ENCODE results near the gene ODF2L. TPM values are rescaled to one million over a fixed set of nuclear protein-coding genes. Genes with fewer than 3 reads are reported as not detected.

ODF2L gene
- total and polyA plus RNA-seq, 9 of the 15 experiments (the other 6 are each of a cell fraction or from before 2014, with no cell fraction given): 2.2 to 6.0 (median 4.7) TPM

- in situ Hi-C loops (cut with MboI): loop anchor here (10.0 kb wide), 1 partner anchor 108 kb away; no protein-coding TSS in a partner anchor
- Histone ChIP-seq H2AFZ (ENCODE audit: low read depth, low read length) (peak overlapping the region; percentile 92), H3K79me2 (ENCODE audit: control insufficient read depth, insufficient read depth, low read length) (no peaks in the 10 kb centered on the region), H3K4me1 (replicated peaks in 1 of 2; ENCODE audit: control insufficient read depth in 2 of 2, insufficient read depth in 2 of 2, low read length in 2 of 2) (peaks cover 0 to 9% of the 10 kb centered on the region in 2 experiments; a peak in 2 of 5 replicates), H3K9me1 (ENCODE audit: control insufficient read depth, insufficient read depth, low read length) (no peaks in the 10 kb centered on the region), H3K36me3 (ENCODE audit: control insufficient read depth, insufficient read depth, low read length) (no peaks in the 10 kb centered on the region), H3K27me3 (ENCODE audit: control insufficient read depth in 2 of 2, insufficient read depth in 2 of 2, low read length in 2 of 2) (peaks cover 0 to 4% of the 10 kb centered on the region in 2 experiments; a peak in 1 of 5 replicates), H3K9ac (ENCODE audit: insufficient read depth in 1 of 2, low read depth in 2 of 2, low read length in 2 of 2) (no peak overlapping the region), H3K9me3 (replicated peaks; ENCODE audit: control insufficient read depth, insufficient read depth, low read depth, low read length) (no peaks in the 10 kb centered on the region), H3K27ac (ENCODE audit: extremely low read depth, low read depth, low read length) (no peak overlapping the region), H3K4me3 (peak overlapping the region; percentile 48), H4K20me1 (replicated peaks; ENCODE audit: control insufficient read depth, insufficient read depth, low read length) (no peaks in the 10 kb centered on the region), H3K4me2 (ENCODE audit: insufficient read depth, low read length) (peak overlapping the region; percentile 79)
- FAIRE-seq: no peak
- ChIA-PET CTCF (ENCODE audit: low intra/inter-chr PET ratio) (no interaction called here), POLR2A (interaction anchor here (1.0 kb wide), 2 partner anchors 11 to 112 kb away, joined by 3 read pairs; no protein-coding TSS in a partner anchor)
- intact Hi-C loops (cut with micrococcal nuclease): no loop called here
- WGBS (ENCODE audit: insufficient coverage, low coverage, missing lambda C conversion rate): 17% methylated on average over 9 of the region's 9 CpGs
- ATAC-seq: no peak
- BruUV-seq (replicated peaks): no TSS peak
- TF ChIP-seq JUN (IDR thresholded peaks at IDR 0.05; ENCODE audit: borderline replicate concordance, low read depth, low read length) (no peak), JUN (CRISPR knock-in tag; IDR thresholded peaks at IDR 0.05; ENCODE audit: borderline replicate concordance) (no peak), PRMT5 (CRISPR knock-in tag; IDR thresholded peaks at IDR 0.05) (no peak), GTF2A2 (tag; IDR thresholded peaks at IDR 0.05) (no peak), ATF1 (CRISPR knock-in tag; IDR thresholded peaks at IDR 0.05) (no peak), ATF1 (tag; IDR thresholded peaks at IDR 0.05) (no peak), CREM (IDR thresholded peaks at IDR 0.05; ENCODE audit: low read depth) (no peak)
- DNase-seq (ENCODE audit: extremely low read depth in 1 of 4, low spot score in 3 of 4): no peak
Observed at GRCh38 chr1:86396498-86396890, 371 bp upstream of the ODF2L start.

- peaks cover 0 to 9% of the 10 kb centered on the region in 2 experiments; a peak in 2 of 5 replicates for H3K4me1 ChIP-seq (replicated peaks in 1 of 2; ENCODE audit: control insufficient read depth in 2 of 2, insufficient read depth in 2 of 2, low read length in 2 of 2)
- WGBS (ENCODE audit: insufficient coverage, low coverage, missing lambda C conversion rate): 100% methylated on average over 2 of the region's 2 CpGs
- H3K9me3 ChIP-seq (replicated peaks; ENCODE audit: control insufficient read depth, insufficient read depth, low read depth, low read length): no peaks in the 10 kb centered on the region
- H4K20me1 ChIP-seq (replicated peaks; ENCODE audit: control insufficient read depth, insufficient read depth, low read length): no peaks in the 10 kb centered on the region
- FAIRE-seq: no peak
- no peak for DNase-seq (ENCODE audit: extremely low read depth in 1 of 4, low spot score in 3 of 4)
- ChIA-PET POLR2A (no interaction called here), CTCF (ENCODE audit: low intra/inter-chr PET ratio) (no interaction called here)
- TF ChIP-seq KHSRP (IDR thresholded peaks at IDR 0.05) (no peak), FOS (IDR thresholded peaks at IDR 0.05; ENCODE audit: extremely low read depth, insufficient read length) (no peak)
- H3K4me2 ChIP-seq (ENCODE audit: insufficient read depth, low read length): no peak overlapping the region
- H3K4me3 ChIP-seq: no peak overlapping the region
- no peak overlapping the region for H3K9ac ChIP-seq (ENCODE audit: insufficient read depth in 1 of 2, low read depth in 2 of 2, low read length in 2 of 2)
- H3K27me3 ChIP-seq (ENCODE audit: control insufficient read depth in 2 of 2, insufficient read depth in 2 of 2, low read length in 2 of 2): peaks cover 0 to 4% of the 10 kb centered on the region in 2 experiments; a peak in 1 of 5 replicates
- ATAC-seq: no peak
- in situ Hi-C loops (cut with MboI) (loop anchor here (10.0 kb wide), 1 partner anchor 110 kb away; no protein-coding TSS in a partner anchor), intact Hi-C loops (cut with micrococcal nuclease) (no loop called here)
- H3K27ac ChIP-seq (ENCODE audit: extremely low read depth, low read depth, low read length): no peak overlapping the region
- no TSS peak for BruUV-seq (replicated peaks)
- no peaks in the 10 kb centered on the region for H3K9me1 ChIP-seq (ENCODE audit: control insufficient read depth, insufficient read depth, low read length)
- no peaks in the 10 kb centered on the region for H3K79me2 ChIP-seq (ENCODE audit: control insufficient read depth, insufficient read depth, low read length)
- no peaks in the 10 kb centered on the region for H3K36me3 ChIP-seq (ENCODE audit: control insufficient read depth, insufficient read depth, low read length)
- H2AFZ ChIP-seq (ENCODE audit: low read depth, low read length): no peak overlapping the region
Observed at GRCh38 chr1:86394416-86394815, 1.7 kb downstream of the ODF2L start.
